SK-N-MC (cell line): ENCODE results near the gene TTC24.

Source experiments
- EZH2 ChIP-seq: fragments of 200-600 bp; sonication (generic); IDR thresholded peaks from one replicate; pipeline ENCODE4 v1.6.1; 2017; ENCODE audit warnings: antibody characterized with exemption
- FOXP2 ChIP-seq: optimal IDR thresholded peaks from 2 replicates; pipeline ENCODE3; 2011; ENCODE audit warnings: mild to moderate bottlenecking, moderate library complexity; ENCODE audit not compliant: insufficient read depth; ENCODE audit errors: extremely low read length, control extremely low read depth
- POLR2AphosphoS5 ChIP-seq: IDR thresholded peaks from 2 replicates; pipeline ENCODE4 v1.6.1; 2012; ENCODE audit warnings: mild to moderate bottlenecking, low read depth, low read length, borderline replicate concordance

DNA sequence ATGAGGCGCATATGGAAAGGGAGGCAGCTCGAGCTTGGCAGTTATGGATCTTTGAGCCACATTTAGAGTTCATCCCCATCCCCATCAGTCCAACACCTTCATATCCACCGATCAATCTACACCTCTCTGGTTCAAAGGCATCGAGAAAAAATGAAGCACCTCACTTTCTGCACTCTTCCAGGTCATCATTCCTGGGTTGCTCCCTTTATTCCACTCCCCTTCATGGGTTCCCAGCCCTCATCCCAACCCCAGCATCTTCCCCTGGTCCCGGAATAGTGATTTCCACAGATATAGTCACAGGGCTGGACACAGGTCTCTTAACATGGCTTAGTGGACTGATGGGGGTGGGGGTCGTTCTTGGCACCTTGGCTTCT is 40.0 kb downstream of the TTC24 start:
- no peak for TF ChIP-seq POLR2AphosphoS5
- TF ChIP-seq EZH2, result no peak
- no peak for TF ChIP-seq FOXP2
